Fibroblast of the aortic adventitia (primary cell): ENCODE results near the gene SERINC5. TPM values are rescaled to one million over a fixed set of nuclear protein-coding genes. Genes with fewer than 3 reads are reported as not detected.

ENCODE experiments used
- DNase-seq: peaks from one replicate; pipeline ENCODE4 v3.0.0-alpha.2; 2010; ENCODE audit warnings: low read depth
- H3K4me3 ChIP-seq: 2 replicates; pipeline ENCODE4 v1.5.1; 2011; ENCODE audit warnings: low read depth, mild to moderate bottlenecking, control low read depth, low read length, moderate library complexity
- total RNA-seq: library from RNA; depleted of rRNA; stranded (reverse); fragments of >200 nt; gene quantifications from 2 replicates; pipeline ENCODE4 v1.2.3, GENCODE V29; 2012; ENCODE audit warnings: low replicate concordance
- TF ChIP-seq, protein P1 (sequence below): IDR thresholded peaks from 2 replicates; pipeline ENCODE4 v1.5.1; 2011; ENCODE audit warnings: mild to moderate bottlenecking, low read length, control low read depth, inconsistent platforms; ENCODE audit not compliant: insufficient read depth

Gene SERINC5
- total RNA-seq, 1 donor: 17.1 TPM

DNA sequence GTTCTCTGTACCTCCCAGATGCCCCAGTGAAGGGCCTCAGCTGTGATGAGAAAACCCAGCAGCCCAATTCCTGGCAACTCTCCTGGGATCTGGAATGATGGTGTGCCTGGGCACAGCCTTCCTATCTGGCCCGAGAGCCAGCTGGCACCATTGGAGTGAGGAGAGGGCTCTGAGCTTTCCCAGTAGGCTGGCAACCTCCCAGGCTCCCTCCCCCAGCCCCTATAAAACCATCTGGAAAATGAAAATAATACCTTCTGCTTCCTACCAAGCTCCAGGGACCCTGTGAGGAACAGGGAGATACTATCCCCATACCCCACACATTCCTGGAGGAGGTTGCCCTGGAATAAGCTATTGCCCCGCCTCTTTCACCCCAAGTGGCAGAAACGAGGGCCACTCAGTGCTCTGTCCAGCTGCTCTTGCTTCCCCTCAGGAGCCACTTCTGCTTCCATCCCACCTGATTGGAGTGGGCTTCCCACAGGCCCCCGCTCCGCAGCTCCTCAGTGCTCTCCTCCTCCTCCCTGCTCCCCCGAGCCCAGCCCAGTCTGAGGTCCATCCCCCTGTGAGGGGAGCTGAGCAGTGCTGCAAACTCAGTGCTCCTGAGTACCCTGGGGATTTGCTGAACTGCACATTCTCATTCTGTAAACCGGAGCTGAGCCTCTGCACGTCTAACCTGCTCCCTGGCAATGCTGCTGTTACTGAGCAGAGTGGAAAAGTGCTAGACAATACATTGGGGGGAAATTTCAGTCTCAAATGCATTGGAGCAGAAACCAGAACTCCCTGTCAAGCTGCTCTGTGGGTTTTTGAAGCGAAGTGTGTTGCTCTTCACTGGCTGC is 146.0 kb downstream of the SERINC5 start:
- H3K4me3 ChIP-seq: no peak overlapping the region
- peak; percentile 30 for DNase-seq
- TF ChIP-seq, protein P1, sequence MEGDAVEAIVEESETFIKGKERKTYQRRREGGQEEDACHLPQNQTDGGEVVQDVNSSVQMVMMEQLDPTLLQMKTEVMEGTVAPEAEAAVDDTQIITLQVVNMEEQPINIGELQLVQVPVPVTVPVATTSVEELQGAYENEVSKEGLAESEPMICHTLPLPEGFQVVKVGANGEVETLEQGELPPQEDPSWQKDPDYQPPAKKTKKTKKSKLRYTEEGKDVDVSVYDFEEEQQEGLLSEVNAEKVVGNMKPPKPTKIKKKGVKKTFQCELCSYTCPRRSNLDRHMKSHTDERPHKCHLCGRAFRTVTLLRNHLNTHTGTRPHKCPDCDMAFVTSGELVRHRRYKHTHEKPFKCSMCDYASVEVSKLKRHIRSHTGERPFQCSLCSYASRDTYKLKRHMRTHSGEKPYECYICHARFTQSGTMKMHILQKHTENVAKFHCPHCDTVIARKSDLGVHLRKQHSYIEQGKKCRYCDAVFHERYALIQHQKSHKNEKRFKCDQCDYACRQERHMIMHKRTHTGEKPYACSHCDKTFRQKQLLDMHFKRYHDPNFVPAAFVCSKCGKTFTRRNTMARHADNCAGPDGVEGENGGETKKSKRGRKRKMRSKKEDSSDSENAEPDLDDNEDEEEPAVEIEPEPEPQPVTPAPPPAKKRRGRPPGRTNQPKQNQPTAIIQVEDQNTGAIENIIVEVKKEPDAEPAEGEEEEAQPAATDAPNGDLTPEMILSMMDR: no peak

DNA sequence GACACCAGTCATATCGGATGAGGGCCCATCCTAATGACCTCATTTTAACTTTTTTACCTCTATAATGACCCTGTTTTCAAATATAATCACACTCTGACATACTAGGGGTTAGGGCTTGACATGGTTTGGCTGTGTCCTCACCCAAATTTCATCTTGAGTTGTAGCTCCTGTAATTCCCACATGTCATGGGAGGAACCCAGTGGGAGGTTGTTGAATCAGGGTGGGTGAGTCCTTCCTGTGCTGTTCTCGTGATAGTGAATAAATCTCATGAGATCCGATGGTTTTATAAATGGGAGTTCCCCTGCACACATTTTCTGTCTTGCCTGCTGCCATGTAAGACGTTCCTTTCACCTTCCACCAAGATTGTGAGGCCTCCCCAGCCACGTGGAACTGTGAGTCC is 148.9 kb downstream of the SERINC5 start:
- H3K4me3 ChIP-seq: no peak overlapping the region
- TF ChIP-seq, protein P1: no peak
- DNase-seq: no peak

DNA sequence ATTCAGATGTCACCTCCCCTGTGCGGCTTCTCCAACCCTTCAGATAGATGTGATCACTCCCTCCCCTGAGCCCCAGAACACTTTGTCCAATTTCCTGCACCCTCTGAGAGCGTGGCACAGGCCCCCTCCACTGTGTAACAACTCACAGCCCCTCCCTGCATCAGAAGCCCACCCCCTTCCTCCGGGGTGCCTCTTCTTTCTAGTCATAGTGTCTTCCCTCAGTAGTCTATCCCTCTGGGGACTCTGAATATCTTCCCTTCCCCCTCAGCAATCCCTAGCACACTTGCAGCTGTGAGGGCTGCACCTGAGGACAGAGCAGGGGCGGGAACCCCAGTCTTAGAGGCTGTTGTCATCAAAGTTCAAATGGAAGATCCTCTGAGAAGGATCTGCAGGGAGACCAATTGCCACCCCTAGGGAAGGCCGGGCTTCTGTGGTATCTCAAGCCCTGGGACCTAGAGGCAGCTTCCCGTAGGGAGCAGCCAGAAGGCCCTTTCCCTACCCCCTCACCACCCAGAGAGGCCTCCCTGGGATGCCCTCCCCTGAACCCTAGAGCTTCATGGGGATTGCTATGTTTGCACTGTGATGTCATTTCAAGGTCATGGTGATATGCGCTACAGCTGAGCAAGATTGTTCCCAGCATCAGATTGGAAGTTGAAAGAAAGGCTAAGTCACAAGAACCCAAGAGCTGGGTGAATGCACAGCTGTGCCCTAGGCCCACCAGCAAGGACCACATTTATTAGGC is 150.0 kb downstream of the SERINC5 start:
- H3K4me3 ChIP-seq: no peak overlapping the region
- DNase-seq: no peak
- TF ChIP-seq, protein P1: no peak

DNA sequence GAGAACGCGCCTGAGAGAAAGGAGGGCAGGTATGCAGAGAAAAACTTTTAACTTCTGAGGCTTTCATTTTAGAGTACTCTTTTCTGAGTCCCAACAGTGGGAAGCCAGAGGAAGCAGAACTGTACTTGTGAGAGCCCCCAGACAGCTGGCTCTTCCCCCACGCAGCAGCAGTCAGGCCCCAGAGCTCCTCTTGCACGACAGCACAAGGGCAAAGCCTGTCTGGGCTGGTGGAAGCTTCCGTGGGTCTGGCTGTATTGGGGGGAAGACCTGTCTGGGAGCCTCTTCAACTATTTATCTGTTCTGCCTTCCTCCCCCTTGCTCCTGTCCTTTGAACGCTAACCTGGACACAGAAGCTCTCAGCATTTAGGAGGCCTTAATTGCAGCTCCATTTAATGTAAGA is 152.5 kb downstream of the SERINC5 start:
- no peak overlapping the region for H3K4me3 ChIP-seq
- TF ChIP-seq, protein P1: no peak

DNA sequence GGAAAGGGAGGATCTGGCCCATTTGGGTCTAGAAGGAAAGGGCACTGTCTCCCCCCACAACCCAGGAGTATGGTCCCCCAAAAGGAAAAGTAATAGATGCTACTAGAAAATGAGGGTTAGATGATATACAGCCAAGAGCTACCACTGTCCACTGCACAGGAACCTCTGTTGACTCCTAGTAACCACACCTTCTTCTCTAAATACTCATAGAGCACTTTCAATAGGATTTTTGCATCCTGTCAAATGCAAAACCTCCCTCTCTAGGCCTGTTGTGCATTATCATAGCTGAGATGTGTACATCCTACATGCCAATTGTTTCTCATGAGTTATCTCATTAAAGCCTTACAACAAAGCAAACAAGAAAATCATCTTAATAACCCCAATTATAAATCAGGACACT is 153.9 kb downstream of the SERINC5 start:
- no peak for DNase-seq
- TF ChIP-seq, protein P1: no peak
- no peak overlapping the region for H3K4me3 ChIP-seq

More for the DNA sequence above, 152.5 kb downstream of the SERINC5 start:
- no peak for DNase-seq

DNA sequence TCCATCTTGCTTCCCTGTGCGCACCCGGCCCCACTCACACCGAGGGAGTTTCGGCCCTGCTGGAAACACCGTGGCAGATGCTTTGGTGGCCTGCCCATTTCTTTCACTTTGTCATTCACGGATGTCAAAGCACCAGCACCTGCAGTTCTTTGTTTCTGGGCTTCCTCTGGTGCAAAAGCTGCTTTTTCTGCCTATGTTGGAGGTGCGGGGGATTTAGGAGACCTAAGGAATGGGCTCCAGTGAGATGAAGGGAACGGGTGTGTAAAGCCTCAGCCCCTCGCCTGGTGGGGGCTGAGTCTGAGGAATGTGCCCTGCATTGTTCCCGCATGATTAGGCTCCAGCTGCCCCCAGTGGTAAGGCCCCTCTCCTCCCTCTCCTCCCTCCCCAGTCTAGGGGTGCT is 158.4 kb downstream of the SERINC5 start:
- TF ChIP-seq, protein P1: no peak
- DNase-seq: no peak
- no peak overlapping the region for H3K4me3 ChIP-seq
